ENCODE data around the gene GLE1.
"Not testable (repeated sequence)": the region's sequence is repeated elsewhere in the genome, so short reads cannot be mapped to it uniquely, and the experiment has no call there.

The GLE1 gene

DNA sequence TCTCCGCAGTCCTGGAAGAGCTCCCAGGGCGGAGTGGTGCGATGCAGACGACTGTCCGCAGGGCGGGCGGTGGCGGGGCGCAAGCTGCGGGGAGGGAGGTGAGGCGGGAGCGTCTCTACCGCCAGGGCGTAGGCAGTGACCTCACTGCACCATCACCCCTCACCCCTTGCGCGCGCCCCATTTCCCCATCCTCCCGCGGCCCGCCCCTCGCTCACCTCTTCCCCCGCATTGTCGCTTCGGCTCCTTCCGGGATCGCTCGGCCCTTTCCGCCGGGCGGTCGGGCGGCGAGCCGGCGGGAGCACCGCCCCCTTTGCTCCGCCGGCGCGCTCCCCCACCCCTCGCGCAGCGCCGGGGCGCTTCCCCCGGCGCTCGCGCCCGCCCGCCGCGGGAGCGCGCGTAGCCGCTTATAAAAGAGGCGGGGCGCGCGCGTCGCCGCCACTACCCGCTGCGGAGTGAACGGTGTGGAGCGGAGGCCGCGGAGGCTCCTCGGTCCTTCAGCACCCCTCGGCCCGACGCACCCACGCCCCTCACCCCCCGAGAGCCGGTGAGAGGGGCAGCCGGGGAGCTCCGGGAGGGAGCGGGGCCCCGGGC, 47.7 kb downstream of the GLE1 start, which contains the start of gene SPTAN1:
Gene SPTAN1 (plus strand): TSS at position 435 of the 591 bp plus-strand sequence. CDS start 14,154 bp downstream, outside the sequence.
- DNase-seq (ENCODE audit: low spot score) = peak; percentile 91

DNA sequence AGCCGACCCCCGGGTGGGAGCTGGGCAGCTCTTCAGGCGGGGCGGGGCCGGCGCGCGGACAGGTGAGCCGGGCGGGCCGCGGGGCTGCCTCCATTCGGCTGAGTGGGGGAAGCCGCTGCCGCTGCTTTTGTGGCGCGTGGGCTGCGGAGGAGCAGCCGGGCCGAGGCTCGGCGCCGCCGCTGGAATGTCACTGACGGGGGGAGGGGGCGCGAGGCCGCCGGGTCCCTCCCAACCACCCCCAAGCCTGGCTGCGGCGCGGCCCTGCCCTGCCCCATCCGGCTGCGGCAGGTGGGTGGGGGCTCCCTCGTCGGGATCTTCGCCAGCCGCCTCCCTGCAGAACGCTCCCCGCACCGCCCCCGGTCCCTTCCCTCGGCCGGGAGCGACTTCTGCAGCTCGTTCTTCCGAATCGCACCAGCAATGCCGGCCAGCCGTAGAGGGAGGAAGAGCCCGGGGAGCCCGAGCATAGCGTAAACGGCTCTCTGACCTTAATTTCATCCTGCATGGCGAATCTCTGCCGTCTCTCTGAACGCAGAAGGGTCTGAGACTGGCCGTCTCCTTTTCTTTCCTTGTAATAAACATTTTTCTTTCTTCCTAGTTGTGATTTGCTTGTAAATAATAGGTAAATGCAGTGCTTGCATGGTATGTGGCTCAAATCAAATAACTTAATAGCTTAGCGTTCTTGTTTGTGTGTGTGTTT, 48.4 kb downstream of the GLE1 start:
- DNase-seq (ENCODE audit: low spot score) = peak; percentile 29

GRCh38 chr9:128553728-128554127, 49.2 kb downstream of the GLE1 start:
- no peak for DNase-seq (ENCODE audit: low spot score)

DNA sequence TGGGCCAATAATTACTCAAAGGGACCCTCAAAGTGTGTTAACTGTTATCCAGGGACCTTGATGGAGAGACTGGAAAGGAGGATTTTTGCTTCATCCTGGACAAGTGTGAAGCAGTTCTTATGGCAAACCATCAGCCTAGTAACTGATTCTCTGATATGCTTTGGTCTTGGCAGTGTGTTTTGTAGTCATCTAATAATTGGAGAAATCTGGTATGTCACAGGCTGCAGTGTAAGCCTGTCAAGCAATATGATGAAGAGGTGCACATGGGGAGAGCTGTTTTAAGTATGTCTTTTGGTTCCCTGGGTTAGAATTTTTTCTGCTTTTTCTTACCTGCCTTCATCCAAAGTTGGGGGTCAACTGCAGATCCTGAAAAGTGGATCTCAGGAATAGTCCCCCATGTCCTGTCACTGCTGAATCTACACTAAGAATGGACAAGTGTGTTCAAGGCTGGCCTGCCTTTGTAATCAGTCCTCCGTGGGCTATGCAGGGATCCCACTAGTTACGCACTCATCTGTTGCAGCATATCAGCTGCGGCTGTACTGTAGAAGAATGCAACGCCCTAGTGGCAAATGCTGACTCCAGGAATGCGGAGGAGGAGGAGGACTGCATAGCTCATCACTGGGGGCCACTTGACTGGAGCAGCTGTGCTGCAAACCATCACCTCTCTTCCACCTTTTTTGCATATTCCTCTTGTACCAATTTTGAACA, 49.8 kb downstream of the GLE1 start:
- DNase-seq (ENCODE audit: low spot score) = peak; percentile 34

- DNase-seq (ENCODE audit: low spot score) = peak; percentile 66
Measured at GRCh38 chr9:128555180-128555721, 50.7 kb downstream of the GLE1 start.

- DNase-seq (ENCODE audit: low spot score) = peak; percentile 19
Measured at GRCh38 chr9:128556276-128556675, 51.8 kb downstream of the GLE1 start.

DNA sequence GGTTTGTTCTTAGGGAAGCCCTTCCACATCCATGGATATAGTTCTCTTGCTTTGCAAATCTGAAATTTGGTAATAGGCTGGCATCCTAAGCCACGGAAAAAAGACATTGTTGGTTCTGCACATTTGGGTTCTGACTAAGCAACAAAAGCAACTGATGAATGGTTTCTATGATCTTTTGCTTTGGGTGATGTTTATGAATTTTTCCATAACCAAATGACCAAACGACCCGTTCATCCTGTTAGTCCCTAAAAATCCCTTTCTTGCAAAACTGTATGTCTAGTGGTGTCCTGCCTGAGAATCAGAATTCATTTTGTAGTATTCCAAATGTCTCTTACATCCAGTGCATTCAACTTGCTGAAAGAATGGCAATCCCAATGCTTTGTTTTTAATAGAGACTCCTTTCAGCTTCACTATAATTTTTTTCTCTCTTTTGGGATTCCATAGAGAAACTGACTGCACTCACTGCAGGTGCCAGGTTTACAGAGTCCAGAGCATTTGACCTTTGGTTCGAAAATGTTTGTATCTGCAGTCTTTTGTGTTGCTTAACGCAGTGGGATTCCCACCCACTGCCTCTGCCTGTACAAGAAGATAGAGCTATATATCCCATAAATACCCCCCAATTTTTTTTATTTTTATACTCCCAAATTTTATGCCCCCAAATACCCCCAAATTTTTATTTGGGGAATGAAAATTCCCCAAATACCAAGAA, 52.6 kb downstream of the GLE1 start:
- no peak for DNase-seq (ENCODE audit: low spot score)

DNA sequence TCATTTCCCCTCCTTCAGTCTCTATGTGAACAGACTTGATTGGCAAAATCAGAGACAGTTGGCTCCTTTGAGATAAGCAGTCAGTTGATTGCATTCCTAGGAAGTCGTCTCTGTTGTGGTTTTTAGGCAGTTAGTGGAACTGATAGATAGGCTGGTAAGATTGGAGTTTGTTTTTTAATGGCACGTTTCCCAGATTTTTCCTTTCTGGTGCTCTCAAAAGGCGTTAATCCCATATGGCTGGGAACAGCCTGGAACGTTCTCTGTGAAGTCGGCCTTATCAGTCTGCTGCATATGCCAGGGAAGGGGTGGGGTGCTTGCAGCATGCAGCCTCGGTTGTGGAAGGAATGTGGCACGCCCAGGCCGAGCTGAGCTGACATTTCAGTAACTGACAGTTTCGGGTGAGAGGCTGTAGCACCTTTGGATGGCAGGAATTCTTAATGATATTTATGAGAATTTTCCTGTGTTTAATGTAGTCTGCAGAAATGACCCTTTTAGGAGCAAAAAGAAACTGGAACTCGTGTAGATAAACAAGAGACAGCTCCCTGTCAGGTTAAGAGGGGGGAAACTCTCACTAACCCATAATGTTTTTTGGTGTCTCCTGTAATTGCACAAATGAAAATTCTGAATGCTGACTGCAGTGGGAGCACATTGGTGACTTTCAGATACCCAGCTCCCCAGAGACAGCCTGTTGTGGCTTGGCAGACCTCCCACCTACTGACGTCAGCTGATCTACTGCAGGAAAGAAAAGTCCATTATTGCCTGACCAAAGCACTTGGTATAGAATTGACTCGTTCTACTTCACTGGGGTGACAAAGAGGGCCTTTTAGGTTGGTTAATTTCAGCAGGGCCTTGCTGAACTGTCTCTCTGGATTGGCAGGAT, 54.2 kb downstream of the GLE1 start:
- DNase-seq (ENCODE audit: low spot score) = peak; percentile 82

GRCh38 chr9:128565578-128565977, 61.1 kb downstream of the GLE1 start:
- DNase-seq (ENCODE audit: low spot score) = no peak

GRCh38 chr9:128568470-128569078, 64.1 kb downstream of the GLE1 start:
- DNase-seq (ENCODE audit: low spot score) = no peak

DNA sequence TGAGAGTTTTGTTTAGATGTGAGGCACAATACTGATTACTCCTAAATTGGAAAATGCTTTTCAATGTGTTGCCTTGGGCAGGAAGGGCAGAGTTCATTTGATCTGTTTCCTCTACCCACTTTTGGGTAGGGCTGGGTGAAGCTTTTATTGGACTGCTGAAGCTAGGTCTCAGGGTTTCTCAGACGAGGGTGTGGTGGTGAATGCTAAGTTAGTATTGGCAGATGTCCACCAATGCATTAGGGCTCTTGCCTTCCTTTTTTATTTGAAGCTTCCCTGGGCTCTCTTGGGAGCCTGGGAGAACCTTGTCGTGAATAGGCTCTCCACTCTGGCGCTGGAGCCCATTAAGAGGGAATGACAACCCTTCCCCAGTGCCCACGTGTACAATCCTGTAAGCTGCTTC, 71.0 kb downstream of the GLE1 start:
- DNase-seq (ENCODE audit: low spot score) = peak; percentile 75

DNA sequence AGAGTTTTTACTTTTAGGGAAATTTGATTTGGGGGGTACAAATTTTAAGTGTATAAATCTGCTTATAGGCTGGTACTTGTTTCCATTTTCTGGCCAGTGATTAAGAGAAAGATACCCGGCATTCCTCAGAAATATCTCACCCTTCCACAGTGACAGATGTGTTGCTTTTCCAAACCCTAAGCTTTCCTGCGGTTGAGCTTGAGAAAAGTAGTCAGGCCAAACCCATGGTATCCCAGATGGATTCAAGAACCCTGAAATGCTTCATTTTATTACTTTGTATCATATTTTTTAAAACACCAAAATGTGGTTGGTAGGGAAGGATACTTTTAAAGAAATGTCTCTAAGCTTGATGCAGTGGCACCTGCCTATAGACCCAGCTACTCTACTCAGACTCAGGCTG, 71.4 kb downstream of the GLE1 start:
- DNase-seq (ENCODE audit: low spot score) = no peak

- no peak for DNase-seq (ENCODE audit: low spot score)
Measured at GRCh38 chr9:128577206-128577605, 72.7 kb downstream of the GLE1 start.

DNA sequence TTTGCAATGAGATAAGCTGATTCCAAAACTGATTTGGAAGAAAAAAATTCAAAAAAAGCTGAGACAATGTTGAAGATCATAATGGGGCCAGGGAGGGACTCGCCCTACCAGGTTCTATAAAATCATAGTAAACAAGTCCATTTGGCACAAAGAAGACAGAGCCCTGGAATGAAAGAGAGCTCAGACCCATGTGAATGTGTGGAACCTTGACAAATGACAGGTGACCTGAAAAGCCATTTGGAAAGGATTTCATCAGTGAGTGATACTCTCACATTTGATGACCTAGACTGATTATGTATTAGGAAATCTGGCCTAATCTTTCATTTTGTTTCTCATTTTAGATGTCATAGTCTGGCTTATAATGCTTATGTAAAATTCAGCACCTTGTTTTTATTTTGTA, 74.7 kb downstream of the GLE1 start:
- DNase-seq (ENCODE audit: low spot score) = no peak

DNA sequence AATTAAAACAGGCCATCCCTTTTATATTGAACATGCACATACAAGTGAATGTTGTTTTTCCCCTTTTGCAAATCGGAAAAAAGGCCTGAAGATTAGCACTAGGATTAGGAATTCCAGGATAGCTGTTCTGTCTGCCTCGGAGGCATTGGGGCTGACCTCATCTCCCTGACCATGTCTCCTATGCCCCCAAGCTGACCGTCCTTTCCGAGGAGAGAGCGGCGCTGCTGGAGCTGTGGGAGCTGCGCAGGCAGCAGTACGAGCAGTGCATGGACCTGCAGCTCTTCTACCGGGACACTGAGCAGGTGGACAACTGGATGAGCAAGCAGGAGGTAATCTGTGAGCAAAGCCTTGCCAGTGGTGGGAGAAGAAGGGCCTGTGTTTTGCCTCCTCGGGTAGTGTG, 76.2 kb downstream of the GLE1 start:
- DNase-seq (ENCODE audit: low spot score) = no peak

- not testable (repeated sequence) for DNase-seq (ENCODE audit: low spot score)
Measured at GRCh38 chr9:128585155-128585554, 80.6 kb downstream of the GLE1 start.

DNA sequence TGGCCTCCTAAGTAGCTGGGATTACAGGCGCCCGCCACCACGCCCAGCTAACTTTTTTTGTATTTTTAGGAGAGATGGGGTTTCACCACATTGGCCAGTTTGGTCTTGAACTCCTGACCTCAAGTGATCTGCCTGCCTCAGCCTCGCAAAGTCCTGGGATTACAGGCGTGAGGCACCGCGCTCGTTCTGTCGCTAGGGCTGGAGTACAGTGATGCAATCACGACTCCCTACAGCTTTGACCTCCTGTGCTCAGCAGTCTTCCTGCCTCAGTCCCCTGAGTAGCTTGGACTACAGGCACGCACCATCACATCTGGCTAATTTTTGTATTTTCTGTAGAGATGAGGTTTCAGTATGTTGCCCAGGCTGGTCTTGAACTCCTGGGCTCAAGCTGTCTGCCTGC, 82.4 kb downstream of the GLE1 start:
- not testable (repeated sequence) for DNase-seq (ENCODE audit: low spot score)

DNA sequence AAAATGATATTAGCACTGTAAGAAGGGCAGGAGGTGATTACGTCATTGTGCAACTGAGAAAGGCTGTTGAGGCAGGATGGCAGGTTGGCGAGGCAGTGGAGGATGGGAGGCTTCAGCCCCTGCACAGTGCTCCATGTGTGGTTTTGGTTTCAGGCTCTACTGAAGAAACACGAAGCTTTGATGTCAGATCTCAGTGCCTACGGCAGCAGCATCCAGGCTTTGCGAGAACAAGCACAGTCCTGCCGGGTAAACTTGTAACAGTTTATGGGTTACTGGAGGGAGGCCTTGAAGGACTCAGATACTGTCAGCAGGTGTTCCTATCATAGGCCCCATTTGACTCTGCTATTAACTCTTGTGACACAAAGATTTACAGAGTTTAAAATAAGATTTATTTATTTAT, 82.9 kb downstream of the GLE1 start:
- DNase-seq (ENCODE audit: low spot score) = no peak

GRCh38 chr9:128588581-128589233, 84.2 kb downstream of the GLE1 start:
- no peak for DNase-seq (ENCODE audit: low spot score)

Data from LoVo (cell line).